BJ (cell line): ENCODE measurements around the gene TIMM10. TPM values are rescaled to one million over a fixed set of nuclear protein-coding genes. Genes with fewer than 3 reads are reported as not detected.

Experiments
- CTCF ChIA-PET: fragments of 350-600 bp; formaldehyde crosslinking; extraction: SDS; loops from one replicate; lab custom pipeline; 2021; ENCODE audit warnings: antibody characterized with exemption, inconsistent platforms; lab: Yijun Ruan, JAX
- POLR2A ChIA-PET: fragments of 300-600 bp; sonication (Branson Sonifier 250); formaldehyde crosslinking; extraction: SDS; loops from one replicate; lab custom pipeline; 2021; ENCODE audit warnings: antibody characterized with exemption; lab: Charles Lee
- DNase-seq: peaks from one replicate; pipeline ENCODE4 v3.0.0-alpha.2; 2011; ENCODE audit warnings: low read depth
- H3K27me3 ChIP-seq: 2 replicates; pipeline ENCODE4 v1.6.0; 2011; ENCODE audit warnings: low read length; ENCODE audit not compliant: control insufficient read depth, insufficient read depth
- H3K36me3 ChIP-seq: 2 replicates; pipeline ENCODE4 v1.5.1; 2011; ENCODE audit warnings: low read length; ENCODE audit not compliant: control insufficient read depth, insufficient read depth
- H3K4me3 ChIP-seq: 2 replicates; pipeline ENCODE4 v1.5.1; 2011; ENCODE audit warnings: low read depth, mild to moderate bottlenecking, control low read depth, low read length
- CTCF ChIP-seq: IDR thresholded peaks from 2 replicates; pipeline ENCODE4 v1.5.1; 2011; ENCODE audit warnings: low read depth, mild to moderate bottlenecking, control low read depth, inconsistent platforms, low read length, moderate library complexity; ENCODE audit not compliant: insufficient read depth
- polyA plus RNA-seq: library from polyadenylated mRNA; depleted of rRNA; stranded (reverse); fragments of >200 nt; gene quantifications from 2 replicates; pipeline ENCODE4 v1.2.3, GENCODE V29; 2011; rRNA removed
- small RNA-seq: library from RNA; depleted of rRNA; stranded (forward); fragments of <200 nt; gene quantifications from one replicate; pipeline ENCODE3, GENCODE V24; 2012; ENCODE audit warnings: low replicate concordance, low read depth; ENCODE audit not compliant: insufficient read length

The TIMM10 gene
- polyA plus RNA-seq, 1 experiment: 90.5 TPM

- DNase-seq: no peak
- H3K27me3 ChIP-seq: peaks cover 18% of the 10 kb centered on the region
- CTCF ChIA-PET: interaction anchor here (1.2 to 10.3 kb wide), 6 partner anchors 8 to 48 kb away, joined by 3 to 188 read pairs (median 19); partner anchors contain the start of gene RTN4RL2
- TF ChIP-seq CTCF: no peak
- no peak overlapping the region for H3K4me3 ChIP-seq
- POLR2A ChIA-PET: no interaction called here
- H3K36me3 ChIP-seq: no peaks in the 10 kb centered on the region; the same call in 1 of the 2 replicates
Observed at GRCh38 chr11:57479911-57480310, 50.6 kb downstream of the TIMM10 start.

DNA sequence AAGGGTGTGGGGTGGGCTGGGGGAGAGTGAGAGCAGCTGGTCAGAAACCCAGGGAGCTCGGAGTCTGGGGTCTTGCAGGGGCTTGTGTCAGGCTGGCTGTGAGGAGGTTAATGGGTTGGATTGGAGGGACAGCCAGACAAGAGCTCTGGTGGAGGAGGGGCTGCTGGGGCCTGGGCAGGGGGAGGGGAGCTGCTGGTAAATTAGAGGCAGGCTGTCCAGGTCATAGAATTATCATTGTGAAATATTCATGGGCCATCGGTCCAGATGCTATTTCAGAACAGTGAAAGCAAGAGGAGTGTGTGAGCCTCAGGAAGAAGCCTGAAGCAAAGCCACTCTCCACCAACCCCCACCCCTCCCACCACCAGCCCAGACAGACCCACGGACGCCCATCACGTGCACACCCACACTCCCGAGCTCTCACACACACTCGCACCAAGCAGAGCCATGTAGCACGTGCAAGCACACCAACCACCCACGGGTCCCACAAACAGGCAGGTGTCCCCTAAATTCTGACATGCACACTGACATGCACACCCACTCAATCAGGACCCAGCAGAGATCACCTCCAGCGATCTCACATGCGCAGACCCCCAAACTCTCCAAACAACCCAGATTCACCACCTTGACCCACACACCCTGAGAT is 51.4 kb downstream of the TIMM10 start:
- Histone ChIP-seq H3K4me3 (no peak overlapping the region), H3K36me3 (no peaks in the 10 kb centered on the region; the same call in 1 of the 2 replicates), H3K27me3 (peaks cover 18% of the 10 kb centered on the region)
- CTCF ChIA-PET: interaction anchor here (1.3 to 10.3 kb wide), 6 partner anchors 17 to 1045 kb away, joined by 3 to 188 read pairs (median 10); partner anchors contain the start of gene RTN4RL2
- DNase-seq: no peak
- TF ChIP-seq CTCF: no peak
- POLR2A ChIA-PET: no interaction called here

Small RNAs within 50 kb of the gene (small RNA-seq; reads per million reads assigned to genes)
- not detected for gene RN7SL605P

Other genes starting within 250 kb of the TIMM10 start
- 51.1 and 73.7 TPM in 2 replicates for gene TNKS1BP1, start 205.8 kb downstream of the TIMM10 start, polyA plus RNA-seq
- 100 and 102 TPM in 2 replicates for gene SSRP1, start 194.9 kb downstream of the TIMM10 start, polyA plus RNA-seq
- not detected in 2 replicates for gene P2RX3, start 192.4 kb downstream of the TIMM10 start, polyA plus RNA-seq
- not detected in 2 replicates for gene PRG3, start 149.6 kb downstream of the TIMM10 start, polyA plus RNA-seq
- gene PRG2, start 140.1 kb downstream of the TIMM10 start, polyA plus RNA-seq: not detected in 2 replicates
- 16.7 and 26.7 TPM in 2 replicates for gene SLC43A3, start 103.6 kb downstream of the TIMM10 start, polyA plus RNA-seq
- 0.10 and 0.43 TPM in 2 replicates for gene RTN4RL2, start 70.2 kb downstream of the TIMM10 start, polyA plus RNA-seq
- gene SLC43A1, start 15.1 kb downstream of the TIMM10 start, polyA plus RNA-seq: 11.8 and 23.4 TPM in 2 replicates
- gene SMTNL1, start 6.8 kb upstream of the TIMM10 start, polyA plus RNA-seq: not detected in 2 replicates
- gene UBE2L6, start 36.9 kb upstream of the TIMM10 start, polyA plus RNA-seq: 57.3 and 67.0 TPM in 2 replicates
- 92.4 and 119 TPM in 2 replicates for gene SERPING1, start 66.9 kb upstream of the TIMM10 start, polyA plus RNA-seq
- 0.26 TPM in 2 replicates for gene YPEL4, start 119.2 kb upstream of the TIMM10 start, polyA plus RNA-seq
- gene CLP1, start 127.0 kb upstream of the TIMM10 start, polyA plus RNA-seq: 19.0 and 19.6 TPM in 2 replicates
- 61.4 and 76.7 TPM in 2 replicates for gene ZDHHC5, start 137.4 kb upstream of the TIMM10 start, polyA plus RNA-seq
- 25.9 and 28.4 TPM in 2 replicates for gene MED19, start 181.5 kb upstream of the TIMM10 start, polyA plus RNA-seq
- 96.7 and 116 TPM in 2 replicates for gene TMX2, start 181.8 kb upstream of the TIMM10 start, polyA plus RNA-seq
- gene SELENOH, start 210.7 kb upstream of the TIMM10 start, polyA plus RNA-seq: 50.7 and 68.3 TPM in 2 replicates
- gene BTBD18, start 221.1 kb upstream of the TIMM10 start, polyA plus RNA-seq: not detected in 2 replicates
- 145 and 286 TPM in 2 replicates for gene CTNND1, start 231.0 kb upstream of the TIMM10 start, polyA plus RNA-seq